ENCODE results near the gene MYO6.

GRCh38 chr6:75746221-75746620 is 2.8 kb upstream of the MYO6 start:
- TF ChIP-seq CTCF (IDR thresholded peaks at IDR 0.05; ENCODE audit: control extremely low read depth in 1 of 3, insufficient read depth in 1 of 3, low read depth in 1 of 3, low read length in 3 of 3) (no peak), SIX5 (IDR thresholded peaks at IDR 0.05; ENCODE audit: low read depth, low read length) (no peak), RXRA (IDR thresholded peaks at IDR 0.05; ENCODE audit: insufficient read depth, low read depth, low read length) (no peak)

Data from H1 (cell line).